Loucy (cell line): Measurements from ENCODE around the gene MRTFA.

Experiments
- H2AFZ ChIP-seq: fragments of 200-600 bp; sonication (generic); 2 replicates; pipeline ENCODE4 v1.6.0; 2016; ENCODE audit warnings: antibody characterized with exemption, mild to moderate bottlenecking, low read length, moderate library complexity
- H3F3A ChIP-seq: fragments of 200-600 bp; 2 replicates; pipeline ENCODE4 v1.6.0; 2016; ENCODE audit warnings: antibody characterized with exemption, low read depth, mild to moderate bottlenecking
- H3K27me3 ChIP-seq: fragments of 200-600 bp; sonication (generic); 2 replicates; pipeline ENCODE4 v1.6.1; 2014; ENCODE audit warnings: low read length, mild to moderate bottlenecking; ENCODE audit not compliant: insufficient read depth, poor library complexity, severe bottlenecking
- H3K36me3 ChIP-seq: fragments of 200-600 bp; sonication (generic); 2 replicates; pipeline ENCODE4 v1.6.1; 2016; ENCODE audit warnings: low read length; ENCODE audit not compliant: insufficient read depth
- H3K4me1 ChIP-seq: fragments of 200-600 bp; sonication (generic); 2 replicates; pipeline ENCODE4 v1.5.1; 2014; ENCODE audit warnings: low read length, mild to moderate bottlenecking; ENCODE audit not compliant: insufficient read depth, poor library complexity, severe bottlenecking
- H3K4me2 ChIP-seq: fragments of 200-600 bp; sonication (generic); 2 replicates; pipeline ENCODE4 v1.6.0; 2014; ENCODE audit warnings: antibody characterized with exemption, low read length, low read depth, mild to moderate bottlenecking; ENCODE audit not compliant: poor library complexity, severe bottlenecking
- H3K4me3 ChIP-seq: fragments of 200-600 bp; sonication (generic); 2 replicates; pipeline ENCODE4 v1.5.1; 2014; ENCODE audit warnings: low read length, mild to moderate bottlenecking, mixed read lengths; ENCODE audit not compliant: poor library complexity, severe bottlenecking
- H3K79me2 ChIP-seq: fragments of 200-600 bp; sonication (generic); 2 replicates; pipeline ENCODE4 v1.6.1; 2014; ENCODE audit warnings: low read length; ENCODE audit not compliant: insufficient read depth
- H3K9ac ChIP-seq: fragments of 200-600 bp; sonication (generic); 2 replicates; pipeline ENCODE4 v1.6.0; 2014; ENCODE audit warnings: mild to moderate bottlenecking, low read depth, low read length, moderate library complexity; ENCODE audit not compliant: poor library complexity, severe bottlenecking
- H3K9me2 ChIP-seq: fragments of 200-600 bp; sonication (generic); replicated peaks from 2 replicates; pipeline ENCODE4 v1.6.1; 2016; ENCODE audit warnings: low read depth, low read length, mixed read lengths
- H3K9me3 ChIP-seq: fragments of 200-600 bp; sonication (generic); 2 replicates; pipeline ENCODE4 v1.6.1; 2014; ENCODE audit warnings: mild to moderate bottlenecking, antibody characterized with exemption, low read length, low read depth; ENCODE audit not compliant: insufficient read depth
- H4K20me1 ChIP-seq: fragments of 200-600 bp; sonication (generic); 2 replicates; pipeline ENCODE4 v1.6.0; 2014; ENCODE audit warnings: antibody characterized with exemption, low read length, mild to moderate bottlenecking; ENCODE audit not compliant: insufficient read depth, poor library complexity, severe bottlenecking
- EZH2phosphoT487 ChIP-seq: fragments of 200-600 bp; IDR thresholded peaks from 2 replicates; pipeline ENCODE4 v1.6.1; 2018; ENCODE audit warnings: antibody characterized with exemption, mild to moderate bottlenecking, moderate library complexity, borderline replicate concordance
- TF ChIP-seq, protein P1 (sequence below): fragments of 200-600 bp; sonication (generic); conservative IDR thresholded peaks from 2 replicates; pipeline ENCODE4 v1.5.1; 2014; ENCODE audit warnings: mild to moderate bottlenecking, antibody characterized with exemption, low read length

The MRTFA gene

DNA sequence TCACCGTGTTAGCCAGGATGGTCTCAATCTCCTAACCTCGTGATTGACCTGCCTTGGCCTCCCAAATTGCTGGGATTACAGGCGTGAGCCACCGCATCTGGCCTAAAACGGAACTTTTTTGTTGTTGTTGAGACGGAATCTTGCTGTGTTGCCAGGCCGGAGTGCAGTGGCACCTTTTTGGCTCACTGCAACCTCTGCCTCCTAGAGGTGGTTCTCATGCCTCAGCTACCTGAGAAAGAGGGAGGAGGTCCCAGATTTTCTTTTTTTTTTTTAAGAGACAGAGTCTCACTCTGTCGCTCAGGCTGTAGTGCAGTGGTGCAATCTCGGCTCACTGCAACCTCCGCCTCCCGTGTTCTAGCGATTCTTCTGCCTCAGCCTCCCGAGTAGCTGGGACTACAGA lies 34.9 kb upstream of the MRTFA start:
- Histone ChIP-seq H3K79me2 (no peaks in the 10 kb centered on the region), H3K4me2 (no peak overlapping the region), H4K20me1 (no peaks in the 10 kb centered on the region), H3K4me1 (peaks cover 10% of the 10 kb centered on the region), H2AFZ (no peak overlapping the region), H3K9ac (no peak overlapping the region), H3K9me3 (no peaks in the 10 kb centered on the region), H3F3A (no peaks in the 10 kb centered on the region), H3K9me2 (no peaks in the 10 kb centered on the region), H3K36me3 (no peaks in the 10 kb centered on the region), H3K4me3 (no peak overlapping the region), H3K27me3 (no peaks in the 10 kb centered on the region)
- no peak for TF ChIP-seq EZH2phosphoT487
- TF ChIP-seq, protein P1, sequence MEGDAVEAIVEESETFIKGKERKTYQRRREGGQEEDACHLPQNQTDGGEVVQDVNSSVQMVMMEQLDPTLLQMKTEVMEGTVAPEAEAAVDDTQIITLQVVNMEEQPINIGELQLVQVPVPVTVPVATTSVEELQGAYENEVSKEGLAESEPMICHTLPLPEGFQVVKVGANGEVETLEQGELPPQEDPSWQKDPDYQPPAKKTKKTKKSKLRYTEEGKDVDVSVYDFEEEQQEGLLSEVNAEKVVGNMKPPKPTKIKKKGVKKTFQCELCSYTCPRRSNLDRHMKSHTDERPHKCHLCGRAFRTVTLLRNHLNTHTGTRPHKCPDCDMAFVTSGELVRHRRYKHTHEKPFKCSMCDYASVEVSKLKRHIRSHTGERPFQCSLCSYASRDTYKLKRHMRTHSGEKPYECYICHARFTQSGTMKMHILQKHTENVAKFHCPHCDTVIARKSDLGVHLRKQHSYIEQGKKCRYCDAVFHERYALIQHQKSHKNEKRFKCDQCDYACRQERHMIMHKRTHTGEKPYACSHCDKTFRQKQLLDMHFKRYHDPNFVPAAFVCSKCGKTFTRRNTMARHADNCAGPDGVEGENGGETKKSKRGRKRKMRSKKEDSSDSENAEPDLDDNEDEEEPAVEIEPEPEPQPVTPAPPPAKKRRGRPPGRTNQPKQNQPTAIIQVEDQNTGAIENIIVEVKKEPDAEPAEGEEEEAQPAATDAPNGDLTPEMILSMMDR: no peak

DNA sequence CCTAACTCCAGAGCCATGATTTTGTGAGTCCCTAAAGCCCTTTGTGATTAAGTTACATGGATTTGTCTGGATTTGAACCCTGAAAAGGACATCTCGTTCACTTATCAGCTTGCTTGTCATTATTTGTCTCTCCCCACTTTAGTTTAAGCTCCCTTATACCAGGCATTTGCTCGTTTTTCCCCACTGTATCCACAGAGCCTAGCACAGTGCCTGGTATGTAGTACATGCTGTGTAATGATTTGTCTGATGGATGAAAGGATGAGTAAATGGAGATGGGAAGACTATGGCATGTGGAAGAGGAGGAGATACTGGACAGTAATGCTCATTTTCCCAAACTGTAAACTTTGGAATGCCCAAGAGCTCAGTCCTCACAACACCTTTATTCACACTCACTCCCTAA lies 33.5 kb upstream of the MRTFA start:
- Histone ChIP-seq H3K4me2 (no peak overlapping the region), H3K9me2 (no peaks in the 10 kb centered on the region), H4K20me1 (no peaks in the 10 kb centered on the region), H3K4me1 (peaks cover 10% of the 10 kb centered on the region), H3K36me3 (no peaks in the 10 kb centered on the region), H3K9ac (no peak overlapping the region), H2AFZ (no peak overlapping the region), H3K4me3 (no peak overlapping the region), H3K27me3 (no peaks in the 10 kb centered on the region), H3F3A (no peaks in the 10 kb centered on the region), H3K9me3 (no peaks in the 10 kb centered on the region), H3K79me2 (no peaks in the 10 kb centered on the region)
- no peak for TF ChIP-seq EZH2phosphoT487
- TF ChIP-seq, protein P1: no peak

DNA sequence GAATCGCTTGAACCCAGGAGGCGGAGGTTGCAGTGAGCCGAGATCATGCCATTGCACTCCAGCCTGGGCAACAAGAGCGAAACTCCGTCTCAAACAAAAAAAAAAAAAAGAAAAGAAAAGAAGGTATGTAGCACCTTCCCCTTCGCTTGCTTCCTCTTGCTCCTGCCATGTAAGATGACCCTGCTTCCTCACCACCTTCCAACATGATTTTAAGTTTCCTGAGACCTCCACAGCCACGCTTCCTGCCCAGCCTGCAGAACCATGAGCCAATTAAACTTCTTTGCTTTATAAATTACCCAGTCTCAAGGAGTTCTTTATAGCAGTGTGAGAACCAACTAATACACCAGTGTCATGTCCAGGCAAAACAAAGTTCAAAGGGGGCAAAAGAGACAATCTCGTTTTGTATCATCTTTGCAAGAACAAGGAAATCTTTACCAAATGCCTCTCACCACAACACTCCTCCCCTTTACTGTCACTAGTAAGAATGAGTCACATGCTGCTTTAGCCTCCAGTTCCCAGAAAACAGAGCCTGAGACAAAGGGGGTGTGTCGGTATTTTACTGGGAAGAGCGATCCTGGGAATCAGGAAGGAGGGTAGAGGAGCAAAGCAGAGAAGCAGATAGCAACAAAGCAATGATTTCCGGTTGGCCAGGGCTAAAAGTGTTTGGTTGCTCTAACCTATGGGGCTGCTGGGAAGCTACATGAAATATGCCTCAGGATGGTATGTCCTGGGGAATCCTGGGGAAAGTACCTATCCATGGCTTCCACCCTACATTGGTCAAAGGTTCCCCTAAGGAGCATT lies 32.3 kb upstream of the MRTFA start:
- Histone ChIP-seq H3K36me3 (no peaks in the 10 kb centered on the region), H3K9me3 (no peaks in the 10 kb centered on the region), H3K4me3 (no peak overlapping the region), H3K27me3 (no peaks in the 10 kb centered on the region), H3K9me2 (no peaks in the 10 kb centered on the region), H4K20me1 (no peaks in the 10 kb centered on the region), H3K4me1 (peaks cover 10% of the 10 kb centered on the region), H3K4me2 (peak overlapping the region; percentile 11), H3F3A (no peaks in the 10 kb centered on the region), H3K9ac (no peak overlapping the region), H3K79me2 (no peaks in the 10 kb centered on the region), H2AFZ (peak overlapping the region; percentile 44)
- TF ChIP-seq EZH2phosphoT487: no peak
- TF ChIP-seq, protein P1: no peak
